ENCODE results near the gene LY6G5B.

GRCh38 chr6:31711233-31711632 lies 41.5 kb downstream of the LY6G5B start:
- TF ChIP-seq TAF1 (IDR thresholded peaks at IDR 0.05; ENCODE audit: borderline replicate concordance, low read depth, low read length): no peak
- no peak for TF ChIP-seq FOSL2 (IDR thresholded peaks at IDR 0.05; ENCODE audit: borderline replicate concordance, low read depth)
- no peak for TF ChIP-seq EP300 (IDR thresholded peaks at IDR 0.05; ENCODE audit: borderline replicate concordance in 1 of 2, low read depth in 1 of 2, low read length in 1 of 2)

All from SK-N-SH (cell line).